H4 (cell line): ENCODE measurements around the gene SOD3. TPM values are rescaled to one million over a fixed set of nuclear protein-coding genes. Genes with fewer than 3 reads are reported as not detected.

Experiments
- DNase-seq: peaks from one replicate; pipeline ENCODE4 v3.0.0-alpha.2; 2015; ENCODE audit warnings: low spot score
- total RNA-seq: library from RNA; depleted of rRNA; stranded (reverse); fragments of >200 nt; shearing (Covaris generic); gene quantifications from 2 replicates; pipeline ENCODE4 v1.2.3, GENCODE V29; 2014

SOD3 gene
- total RNA-seq, 1 experiment from 2014 or later: not detected

DNA sequence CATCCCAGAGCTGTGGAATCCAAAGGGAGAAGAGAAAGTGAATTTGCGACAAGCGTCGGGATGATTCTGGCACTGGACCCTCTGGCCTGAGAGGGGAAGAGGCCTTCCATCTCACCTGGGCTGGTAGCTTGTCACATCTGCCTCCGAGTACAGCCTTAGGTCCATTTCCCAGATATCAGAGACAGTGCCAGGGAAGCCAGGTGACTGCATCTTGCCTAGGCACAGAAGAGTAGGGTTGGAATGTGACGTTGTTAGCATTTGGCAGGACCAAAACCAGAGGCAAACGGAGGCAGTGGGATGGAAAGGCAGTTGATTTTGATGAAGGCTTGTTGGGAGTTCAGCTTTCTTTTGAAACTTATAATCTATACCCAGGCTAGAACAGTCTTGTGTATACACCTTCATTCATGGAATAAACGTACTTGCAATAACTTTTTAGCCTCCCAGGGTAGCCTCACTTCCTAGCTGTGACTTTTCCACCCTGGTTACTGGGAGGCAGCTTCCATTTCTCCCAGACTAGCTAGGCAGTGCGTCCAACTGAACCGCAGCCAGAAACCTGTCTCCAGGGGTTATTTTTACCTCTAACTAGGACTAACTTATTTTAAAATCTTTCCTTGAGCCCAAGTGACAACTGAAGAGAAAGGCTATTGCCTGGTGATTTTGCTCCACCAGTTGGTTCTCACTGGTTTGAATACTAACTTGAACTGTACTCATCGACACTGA lies 5.9 kb downstream of the SOD3 start:
- no peak for DNase-seq

GRCh38 chr4:24802648-24803047 lies 7.3 kb downstream of the SOD3 start:
- DNase-seq: no peak

DNA sequence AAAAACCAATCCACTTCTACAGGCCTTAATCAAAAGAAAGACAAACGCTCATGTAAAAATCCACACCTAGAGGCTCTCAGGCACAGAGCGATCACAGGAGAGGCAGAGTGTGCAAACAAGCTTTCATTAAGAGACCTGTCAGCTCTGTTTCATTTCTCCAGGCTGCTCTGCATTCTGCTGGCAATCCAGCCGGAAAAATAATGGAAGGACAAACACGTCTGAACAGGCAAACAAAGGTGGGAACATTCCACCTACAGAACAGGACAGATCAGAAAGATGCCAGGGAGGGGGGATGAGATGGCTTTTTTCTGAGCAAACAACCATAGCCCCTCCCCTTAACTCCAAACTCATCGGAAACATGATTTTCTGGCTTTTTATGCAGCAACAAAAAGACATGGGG lies 9.7 kb downstream of the SOD3 start:
- no peak for DNase-seq

DNA sequence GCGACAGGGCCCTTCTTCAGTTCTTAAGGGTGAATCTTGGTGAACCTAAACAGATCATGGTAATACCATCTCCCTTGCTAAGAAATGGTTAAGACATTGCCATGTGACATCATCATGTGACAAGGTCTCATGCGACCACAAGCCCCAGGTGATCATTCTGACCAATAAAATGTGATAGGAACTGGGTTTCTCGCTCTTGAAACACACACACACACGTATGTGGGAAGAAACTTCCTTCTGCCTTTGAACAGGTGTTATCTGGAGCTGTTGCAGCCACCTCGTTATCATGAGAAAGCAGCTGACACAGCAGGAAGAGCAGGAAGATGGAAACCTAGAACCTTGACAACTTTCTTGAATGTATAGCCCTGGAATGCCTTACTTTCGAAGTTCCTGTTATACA lies 10.2 kb downstream of the SOD3 start:
- no peak for DNase-seq

GRCh38 chr4:24806206-24806990 lies 11.0 kb downstream of the SOD3 start:
- no peak for DNase-seq

DNA sequence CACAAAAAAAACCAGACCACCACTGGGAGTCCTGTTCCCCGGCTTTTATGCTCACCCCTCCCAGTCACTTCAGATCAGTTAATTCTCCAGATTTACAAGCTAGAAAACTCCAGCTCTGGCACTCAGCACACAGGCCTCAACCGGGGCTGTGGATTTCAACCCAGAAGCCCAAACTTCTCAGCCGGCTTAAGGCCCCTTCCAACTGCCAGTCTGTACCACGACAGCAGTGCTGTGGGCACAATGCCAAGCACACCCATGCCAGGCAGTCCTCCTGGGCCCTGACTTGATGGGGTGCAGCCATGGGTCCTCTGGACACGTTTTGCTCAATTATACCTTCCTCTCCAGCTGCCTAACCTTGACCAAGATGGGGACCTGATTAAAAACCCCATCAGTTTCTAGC lies 12.2 kb downstream of the SOD3 start:
- no peak for DNase-seq

GRCh38 chr4:24808261-24808660 lies 12.9 kb downstream of the SOD3 start:
- no peak for DNase-seq

- no peak for DNase-seq
Observed at GRCh38 chr4:24808955-24809354, 13.6 kb downstream of the SOD3 start.

- no peak for DNase-seq
Observed at GRCh38 chr4:24809376-24809775, 14.0 kb downstream of the SOD3 start.

DNA sequence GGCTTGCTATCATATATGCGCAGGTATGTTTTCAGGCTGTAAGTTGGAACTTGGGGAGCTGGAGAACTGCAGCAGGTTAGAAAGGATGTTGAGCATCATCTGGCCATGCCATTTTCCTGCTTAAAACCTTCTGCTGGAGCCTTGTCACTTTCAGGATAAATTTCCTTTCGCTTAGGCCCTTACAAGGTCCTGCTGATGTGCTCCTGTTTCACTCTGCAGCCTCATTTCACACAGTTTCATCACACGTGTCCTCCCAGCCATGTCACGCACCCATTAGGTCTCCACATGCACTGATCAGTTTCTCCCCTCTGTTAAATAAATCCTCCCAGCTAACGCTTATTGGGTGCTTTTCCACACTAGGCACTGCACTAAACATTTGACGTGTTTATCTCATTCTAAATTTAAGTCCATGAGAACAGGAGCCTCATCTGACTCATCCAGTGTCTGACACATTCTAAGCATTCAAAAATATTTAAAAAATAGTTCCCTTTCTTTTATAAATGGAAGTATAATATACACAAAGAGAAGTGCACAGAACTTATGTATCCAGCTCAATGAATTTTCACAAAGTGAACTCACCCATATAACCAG lies 14.5 kb downstream of the SOD3 start:
- no peak for DNase-seq

DNA sequence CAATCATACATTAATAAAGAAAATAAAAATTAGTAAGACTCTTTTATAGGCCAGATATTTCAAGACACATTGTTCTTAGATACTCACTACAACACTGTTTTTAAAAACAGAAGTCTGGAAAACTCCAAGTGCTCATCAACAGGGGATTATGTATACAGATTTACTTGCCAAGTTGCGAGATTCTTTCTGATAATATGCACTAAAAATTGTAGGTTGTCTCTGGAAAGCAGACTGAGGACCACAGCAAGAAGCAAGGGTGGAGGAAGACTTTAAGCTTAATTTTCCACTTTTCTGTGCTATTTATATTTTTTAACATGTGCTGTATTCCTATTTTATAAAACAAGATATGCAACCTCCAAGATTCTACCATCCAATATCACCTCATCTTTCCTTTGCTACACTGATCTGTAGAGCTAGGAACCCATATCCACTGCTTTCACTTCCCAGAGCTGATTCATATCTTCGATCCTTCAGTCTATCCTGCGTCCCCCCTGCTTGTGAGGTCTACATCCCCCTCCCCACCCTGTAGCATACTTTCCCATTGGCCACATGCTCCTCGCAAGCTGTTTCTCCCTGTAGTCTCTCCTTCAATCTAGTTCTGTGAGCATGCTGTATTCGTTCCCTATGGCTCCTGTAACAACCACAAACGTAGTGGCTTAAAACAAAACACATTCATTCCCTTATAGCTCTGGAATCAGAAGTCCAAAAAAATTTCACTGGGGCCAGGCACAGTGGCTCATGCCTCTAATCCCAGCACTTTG lies 15.7 kb downstream of the SOD3 start:
- DNase-seq: no peak

DNA sequence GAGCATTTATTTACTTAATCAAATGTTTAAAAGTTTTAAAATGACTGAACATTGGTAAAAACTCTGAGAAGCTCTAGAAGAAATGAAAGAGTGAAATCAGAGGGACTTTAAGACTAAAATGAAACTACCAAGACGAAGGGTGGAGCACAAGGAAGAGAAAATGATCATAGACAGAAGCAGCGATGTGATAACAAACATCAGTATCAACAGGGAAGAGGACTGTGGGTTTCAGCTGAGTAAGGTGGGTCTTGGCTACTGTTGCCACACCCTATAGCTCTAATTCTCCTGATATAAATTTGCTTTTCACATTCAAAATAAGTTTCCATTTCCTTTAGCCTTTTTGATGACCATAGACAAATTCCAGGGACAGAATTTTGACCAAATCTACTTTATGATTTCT lies 18.4 kb downstream of the SOD3 start:
- DNase-seq: no peak

GRCh38 chr4:24816797-24817196 lies 21.4 kb downstream of the SOD3 start:
- DNase-seq: no peak

DNA sequence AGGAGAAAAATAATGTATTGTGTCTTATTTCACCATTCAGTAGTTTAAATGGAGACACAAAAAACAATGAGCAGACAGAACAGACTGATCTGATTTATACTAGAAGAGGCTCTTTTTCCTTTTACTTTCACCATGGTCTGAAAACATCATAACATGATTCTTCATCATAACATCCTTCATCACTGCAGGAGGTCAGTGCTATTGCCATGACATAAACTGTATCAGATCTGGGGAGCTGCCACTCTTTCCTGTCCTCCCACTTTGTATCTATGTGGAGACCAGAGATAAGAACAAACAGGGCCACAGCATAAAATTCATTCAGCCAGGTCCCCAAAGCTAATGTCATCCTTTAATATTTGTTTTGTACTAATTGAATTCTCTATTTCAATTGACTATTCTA lies 25.2 kb downstream of the SOD3 start:
- DNase-seq: no peak

DNA sequence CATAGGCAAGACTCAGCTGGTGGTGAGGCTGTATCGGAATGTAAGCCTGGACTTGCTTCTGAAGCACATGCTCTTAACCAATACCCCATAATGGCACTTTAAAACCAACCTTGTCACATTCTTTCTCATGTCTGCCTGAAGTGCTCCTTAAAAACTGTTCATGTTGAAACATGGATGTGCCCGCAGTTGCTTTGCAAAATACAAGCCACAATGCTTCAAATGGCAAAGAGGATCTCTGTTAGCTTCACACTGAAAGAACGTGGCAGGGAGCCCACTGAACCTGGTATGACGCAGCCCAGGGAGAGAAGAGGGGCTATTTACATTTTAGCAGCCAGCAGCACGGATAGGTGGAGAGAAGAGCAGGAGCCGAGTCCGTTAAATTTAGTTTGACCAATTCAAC lies 29.3 kb downstream of the SOD3 start:
- no peak for DNase-seq

- DNase-seq: no peak
Observed at GRCh38 chr4:24831637-24832036, 36.3 kb downstream of the SOD3 start.

- DNase-seq: no peak
Observed at GRCh38 chr4:24835696-24836095, 40.3 kb downstream of the SOD3 start.

DNA sequence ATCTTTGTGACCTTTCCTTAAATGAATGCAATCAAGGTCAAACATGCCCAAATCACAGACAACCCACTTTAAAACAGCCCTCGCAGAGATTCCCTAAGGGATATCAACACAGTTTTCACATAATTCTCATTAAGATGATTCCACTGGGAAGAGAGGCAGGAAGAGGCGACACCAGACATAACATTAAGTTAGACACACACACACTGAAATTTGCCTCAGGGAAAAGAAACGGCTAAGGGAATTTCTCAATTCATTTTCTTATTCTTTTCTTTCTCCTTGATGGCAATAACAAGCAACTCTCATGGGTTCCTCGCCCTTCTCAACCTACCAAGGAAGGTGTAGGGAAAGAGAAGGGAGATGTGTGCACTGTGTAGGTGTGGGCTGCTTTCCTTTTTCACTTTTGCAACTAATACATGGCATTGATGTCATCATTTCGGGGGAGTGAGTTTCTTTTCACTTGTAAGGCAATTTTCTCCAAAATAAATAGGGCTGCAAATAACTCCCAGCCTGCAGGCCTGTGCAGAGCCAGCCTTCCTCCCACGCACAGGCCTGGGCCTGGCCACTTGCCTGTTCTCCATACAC lies 41.4 kb downstream of the SOD3 start:
- no peak for DNase-seq

- no peak for DNase-seq
Observed at GRCh38 chr4:24837336-24837735, 42.0 kb downstream of the SOD3 start.

DNA sequence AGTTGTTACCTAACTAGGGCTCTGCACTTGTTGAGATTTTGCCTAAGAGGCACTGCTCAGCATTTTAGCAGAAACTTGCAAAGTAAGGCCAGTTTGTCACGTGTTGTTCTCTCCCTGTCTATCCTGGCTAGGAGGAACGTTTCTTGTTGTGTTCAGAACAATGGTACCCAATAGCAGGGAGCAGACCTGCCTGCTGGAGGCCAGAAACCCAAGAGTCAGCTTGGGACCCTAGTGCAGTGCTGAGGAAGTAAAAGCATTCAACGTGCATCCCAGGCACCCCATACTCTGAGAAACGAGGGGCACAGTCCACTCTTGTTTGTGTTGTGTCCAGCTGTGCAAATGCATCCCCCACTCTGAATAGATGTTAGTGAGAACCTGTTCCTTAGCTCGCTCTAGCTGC lies 42.4 kb downstream of the SOD3 start:
- DNase-seq: no peak

DNA sequence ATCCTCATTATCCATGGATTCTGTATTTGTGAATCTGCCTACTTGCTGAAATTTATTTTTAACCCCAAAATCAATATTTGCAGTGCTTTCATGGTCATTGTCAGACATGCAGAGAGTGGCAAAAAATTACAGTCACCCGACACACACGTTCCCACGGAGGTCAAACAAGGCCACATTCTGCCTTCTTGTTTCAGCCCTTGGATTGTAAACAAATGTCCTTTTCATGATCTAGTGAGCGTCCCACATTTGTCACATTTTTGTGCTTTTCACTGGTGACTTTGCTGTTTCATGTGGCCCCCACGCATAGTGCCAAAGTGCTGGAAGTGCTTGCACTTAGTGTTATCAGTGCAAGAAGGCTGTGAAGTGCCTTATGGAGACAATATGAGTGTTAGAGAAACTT lies 45.0 kb downstream of the SOD3 start:
- no peak for DNase-seq
